GM18861 (cell line): ENCODE results near the gene SMAD7.

Experiments
- ATAC-seq: cut with Tn5 transposase; IDR thresholded peaks from one replicate; pipeline ENCODE4 v1.9.1; 2021; ENCODE audit not compliant: unreplicated experiment

The SMAD7 gene

DNA sequence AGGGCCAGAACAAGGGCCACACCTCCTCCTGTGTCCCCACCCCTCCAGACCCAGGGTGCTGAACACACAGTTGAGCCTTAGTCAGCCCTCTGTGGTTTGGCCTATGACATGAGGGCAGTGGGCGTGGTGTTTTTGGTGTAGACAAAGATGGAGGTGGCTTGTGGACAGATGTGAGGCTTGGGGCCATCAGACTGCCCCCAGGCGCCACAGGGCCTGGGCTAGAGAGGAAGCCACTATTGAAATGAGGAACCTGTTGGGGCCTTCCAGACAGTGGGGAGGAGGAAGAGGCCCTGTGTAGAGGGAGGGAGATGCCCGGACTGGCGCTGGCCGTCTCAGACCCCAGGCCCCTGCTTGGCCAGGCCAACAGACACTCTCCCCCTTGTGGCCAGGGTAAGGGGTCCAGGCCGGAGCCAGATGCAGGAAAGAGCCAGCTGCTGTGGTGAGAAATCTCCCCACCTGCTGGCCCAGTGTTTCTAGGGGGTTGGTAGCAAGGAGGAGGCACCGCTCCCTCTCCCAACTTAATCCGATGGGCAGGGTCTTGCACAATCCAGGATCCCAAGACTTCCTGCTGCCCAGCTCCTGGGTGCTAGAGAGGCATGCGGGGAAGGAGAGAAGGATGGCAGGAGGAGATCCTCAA is 53.8 kb downstream of the SMAD7 start:
- peak; percentile 40 for ATAC-seq

DNA sequence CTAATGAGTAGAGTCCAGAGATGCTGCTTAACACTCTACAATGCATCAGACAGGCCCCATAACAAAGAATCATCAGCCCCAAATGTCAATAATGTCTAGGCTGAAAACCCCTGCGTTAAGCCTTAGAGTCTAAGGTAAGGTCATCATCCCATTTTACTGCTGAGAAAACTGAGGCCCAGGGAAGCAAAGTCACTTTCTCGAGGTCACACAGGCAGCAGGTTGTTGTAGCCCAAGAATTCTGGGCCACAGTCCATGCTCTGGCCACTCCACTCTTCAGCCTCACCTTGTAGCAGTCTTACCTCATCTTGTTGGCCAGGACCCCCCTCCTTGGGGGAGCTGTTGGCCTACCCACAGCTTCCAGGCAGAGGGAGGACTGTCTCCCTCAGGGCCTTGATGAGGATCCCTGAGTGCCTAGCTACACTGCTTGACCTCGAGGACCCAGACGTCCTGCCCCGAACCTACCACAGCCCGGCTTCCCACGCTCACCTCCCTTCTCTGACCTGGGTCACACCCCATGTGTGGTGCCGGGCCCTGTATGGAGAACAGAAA is 54.4 kb downstream of the SMAD7 start:
- ATAC-seq, result no peak

DNA sequence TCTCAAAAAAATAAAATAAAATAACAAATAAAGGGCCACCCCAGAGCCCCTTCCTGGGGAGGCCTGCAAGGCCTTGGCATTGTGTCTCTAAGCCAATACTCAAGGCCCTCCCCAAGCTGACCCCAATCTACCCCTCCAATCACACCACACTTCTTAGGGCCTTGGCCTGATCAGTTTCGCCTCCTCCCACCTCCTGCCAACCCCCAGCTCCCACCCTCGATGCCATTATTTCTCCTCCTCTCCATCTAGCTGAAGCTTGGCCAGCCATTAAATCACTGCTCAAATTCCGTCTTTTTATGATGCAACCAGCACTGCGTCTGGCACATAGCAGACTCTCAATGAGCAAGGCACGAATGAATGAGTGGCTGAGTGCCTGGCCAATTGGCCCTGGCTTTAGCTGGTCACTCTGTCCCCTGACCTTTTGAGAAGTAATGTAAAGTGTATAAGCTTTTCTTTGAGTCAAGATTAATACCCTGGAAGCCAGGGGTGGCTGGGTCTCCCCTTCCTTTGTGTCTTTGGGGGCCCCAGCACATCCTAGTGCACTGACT is 55.9 kb downstream of the SMAD7 start:
- ATAC-seq, result no peak

DNA sequence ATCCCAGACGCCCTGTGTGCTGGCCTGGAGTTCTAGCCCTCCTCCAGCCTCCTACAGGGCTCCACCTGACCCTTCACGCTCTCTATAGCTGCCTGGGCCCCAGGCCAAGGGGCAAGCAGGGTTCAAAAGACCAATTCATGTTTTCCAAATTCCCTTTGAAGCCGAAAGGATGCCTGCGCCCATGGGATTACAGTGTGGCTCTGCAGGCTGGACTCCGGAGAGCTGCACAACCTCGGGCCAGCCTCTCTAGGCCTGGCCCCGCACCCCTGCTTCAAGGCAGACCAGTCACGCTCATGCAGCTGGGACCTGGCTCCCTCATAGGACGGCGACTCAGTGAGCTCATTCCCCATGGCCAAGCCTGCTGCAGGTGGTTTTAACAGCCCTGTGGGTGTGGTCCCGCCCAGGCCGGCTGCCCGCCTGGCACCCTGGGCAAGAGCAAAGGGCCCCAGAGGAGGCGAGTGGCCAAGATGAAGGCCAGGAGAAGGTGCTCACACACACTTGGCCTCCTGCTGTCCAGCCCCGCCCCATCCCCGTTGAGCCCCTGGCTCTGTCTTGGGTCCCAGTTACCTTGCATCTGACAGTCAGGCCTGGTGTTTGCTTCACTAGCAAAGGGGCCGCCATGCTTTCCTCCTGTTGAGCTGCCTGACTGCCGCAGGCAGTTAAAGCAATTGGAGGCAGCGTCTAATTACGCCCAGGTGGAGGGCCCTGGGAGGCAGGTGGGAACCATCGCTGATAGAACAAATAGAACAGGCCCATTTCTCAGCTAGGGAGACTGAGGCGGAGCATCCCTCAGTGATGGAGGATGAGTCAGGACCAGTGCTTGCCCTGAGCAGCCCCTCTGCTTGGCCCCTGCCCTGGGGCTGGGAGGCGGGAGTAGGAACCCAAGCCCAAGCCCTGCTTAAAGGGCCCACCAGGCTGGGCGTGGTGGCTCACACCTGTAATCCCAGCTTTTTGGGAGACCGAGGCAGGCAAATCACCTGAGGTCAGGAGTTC is 56.9 kb downstream of the SMAD7 start:
- no peak for ATAC-seq

DNA sequence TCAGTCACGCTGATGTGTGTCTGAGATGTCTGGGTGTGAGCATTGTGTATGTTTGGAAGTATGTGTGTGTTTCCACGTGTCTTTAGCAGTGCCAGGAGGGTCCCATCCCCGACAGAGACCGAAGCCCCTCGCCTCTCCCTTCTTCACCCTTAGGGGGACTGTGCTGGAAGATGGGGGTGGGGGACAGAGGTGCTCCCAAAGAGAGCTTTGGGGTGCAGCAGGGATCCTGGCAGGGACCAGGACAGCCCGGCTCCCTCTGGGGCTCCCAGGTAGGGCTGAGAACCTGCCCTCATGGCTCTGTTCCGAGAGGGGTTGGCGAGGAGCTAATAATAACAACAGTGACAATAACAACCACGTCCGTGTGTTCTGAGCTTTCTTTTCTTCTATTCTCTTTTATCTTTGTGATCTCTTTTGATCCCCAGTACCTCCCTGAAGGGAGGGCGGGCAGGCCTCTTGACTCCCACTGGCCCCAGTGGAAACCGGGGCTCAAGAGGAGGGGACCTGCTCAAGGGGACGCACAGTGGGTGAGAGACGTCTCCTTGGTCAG is 57.6 kb downstream of the SMAD7 start:
- ATAC-seq, result no peak

DNA sequence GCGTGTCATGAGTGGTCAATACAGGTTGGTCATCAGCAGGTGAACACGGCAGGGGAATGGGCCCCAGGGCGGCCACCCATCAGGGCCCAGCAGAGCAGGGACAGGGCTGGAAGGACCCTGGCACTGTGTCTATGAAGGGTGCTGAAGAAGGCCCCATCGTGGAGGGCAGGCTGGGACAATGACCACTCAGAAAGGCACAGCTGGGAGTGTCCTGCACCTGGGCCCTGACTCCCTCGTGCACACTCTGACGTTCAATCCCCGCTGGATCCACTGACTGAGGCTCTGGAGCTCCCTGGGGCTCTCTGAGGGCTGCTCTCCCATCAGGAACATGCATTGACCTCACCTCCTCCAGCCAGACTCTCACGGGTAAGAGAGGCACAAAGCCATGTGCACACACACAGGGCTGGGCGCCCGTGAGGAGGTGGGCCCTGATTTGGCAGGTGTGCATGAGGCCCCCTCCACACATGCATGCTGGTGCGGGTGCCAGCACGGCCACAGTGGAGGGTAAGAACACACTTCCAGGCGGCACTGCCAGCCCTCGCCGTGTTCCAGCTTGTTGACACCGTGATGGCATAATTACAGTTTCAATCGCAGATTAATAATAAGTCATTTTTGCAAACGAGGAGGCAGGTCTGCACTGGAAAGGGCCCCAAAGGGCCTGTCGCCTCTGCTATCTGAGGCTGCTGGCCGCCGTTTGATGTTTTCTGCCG is 58.5 kb downstream of the SMAD7 start:
- no peak for ATAC-seq

DNA sequence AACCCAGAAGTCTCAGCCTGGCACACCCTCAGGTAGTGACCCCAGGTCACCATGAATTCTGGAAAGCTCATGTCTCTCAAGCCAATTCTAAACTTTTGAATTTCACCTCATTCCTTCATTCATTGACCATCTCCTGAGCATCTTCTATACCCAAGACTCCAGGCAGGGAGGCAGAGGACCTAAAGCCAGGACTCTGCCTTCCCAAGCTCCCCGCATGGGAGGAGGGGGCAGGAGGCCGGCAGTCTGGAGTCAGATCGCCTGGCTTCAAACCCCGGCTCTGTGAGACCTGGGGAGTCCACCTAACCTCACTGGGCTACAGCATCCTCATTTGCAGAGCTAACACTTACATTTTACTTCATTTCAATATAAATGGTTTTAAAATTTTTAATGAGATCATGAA is 59.0 kb downstream of the SMAD7 start:
- ATAC-seq, result no peak

DNA sequence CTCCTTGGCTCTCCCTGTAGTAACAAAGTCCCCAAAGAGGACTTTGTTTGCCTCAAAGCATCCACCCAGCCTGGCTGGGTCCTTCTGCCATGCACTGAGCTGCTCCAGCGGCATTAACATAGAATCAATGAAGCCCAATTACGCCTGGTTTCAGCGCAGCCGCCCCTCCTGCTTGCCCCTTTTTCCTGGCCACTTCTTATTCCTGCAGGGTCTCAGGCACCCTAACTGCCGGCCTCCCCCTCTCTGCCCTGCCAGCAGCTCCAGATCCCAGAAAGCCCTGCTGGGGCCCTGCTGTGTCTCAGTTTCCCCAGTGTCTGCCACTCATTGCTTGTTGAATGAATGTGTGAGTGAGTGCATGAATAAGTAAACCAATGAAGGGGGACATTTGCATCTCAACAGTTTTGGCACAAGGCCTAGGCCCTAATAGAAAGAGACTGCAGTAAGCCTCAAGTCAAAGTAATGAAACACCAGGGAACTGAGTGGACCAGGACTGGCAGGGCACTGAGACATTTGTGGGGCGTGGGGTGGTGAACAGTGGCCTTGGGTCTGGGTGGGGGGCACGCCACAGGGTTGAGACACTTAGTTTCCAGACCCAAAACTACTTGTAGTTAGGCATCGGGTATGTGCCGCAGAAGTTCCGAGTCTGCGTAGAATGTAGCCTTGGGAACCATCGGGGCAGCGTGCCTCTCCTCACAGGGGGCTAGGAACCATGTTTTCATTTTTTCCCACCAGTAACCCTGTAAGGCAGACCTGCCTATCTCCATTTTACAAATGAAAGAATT is 60.6 kb downstream of the SMAD7 start:
- ATAC-seq, result no peak

DNA sequence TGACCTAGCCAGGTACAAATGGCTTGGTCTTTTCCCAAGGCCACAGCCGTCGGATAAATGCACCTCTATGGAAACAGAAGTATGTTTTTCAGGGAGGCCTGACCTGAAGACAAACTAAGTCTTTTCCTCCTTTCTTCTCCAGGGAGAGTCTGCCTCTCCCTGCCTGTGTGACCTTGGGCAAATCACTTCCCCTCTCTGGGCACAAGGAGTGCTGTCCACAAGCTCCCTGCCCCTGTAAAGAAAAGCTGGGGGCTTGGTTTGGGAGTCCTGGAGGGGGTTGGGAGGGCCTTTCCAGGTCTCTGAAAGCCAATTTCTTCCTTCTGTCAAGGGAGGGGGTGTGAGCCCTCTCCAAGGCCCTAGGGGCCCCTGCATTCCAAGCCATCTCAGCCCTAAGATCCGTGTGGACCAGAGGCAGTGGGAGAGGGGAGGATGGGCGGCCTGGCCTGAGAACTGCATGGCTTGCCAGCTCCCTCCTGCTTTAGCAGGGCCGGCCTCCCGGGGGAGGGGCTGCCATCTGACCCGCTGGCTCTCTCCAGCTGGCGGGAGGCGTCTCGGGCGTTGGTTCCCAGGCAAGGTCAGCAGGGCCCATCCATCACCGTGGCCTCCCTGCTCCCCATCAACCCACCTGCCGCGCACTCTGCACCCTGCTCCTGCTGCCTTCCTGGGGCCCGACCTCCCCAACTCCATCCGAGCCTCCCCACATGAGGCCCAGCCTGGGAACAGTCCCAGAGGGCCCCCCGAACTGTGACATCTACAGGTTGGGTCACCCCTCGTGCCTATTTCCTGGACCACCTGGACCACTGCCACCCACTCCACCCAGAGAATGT is 61.4 kb downstream of the SMAD7 start:
- ATAC-seq, result no peak

DNA sequence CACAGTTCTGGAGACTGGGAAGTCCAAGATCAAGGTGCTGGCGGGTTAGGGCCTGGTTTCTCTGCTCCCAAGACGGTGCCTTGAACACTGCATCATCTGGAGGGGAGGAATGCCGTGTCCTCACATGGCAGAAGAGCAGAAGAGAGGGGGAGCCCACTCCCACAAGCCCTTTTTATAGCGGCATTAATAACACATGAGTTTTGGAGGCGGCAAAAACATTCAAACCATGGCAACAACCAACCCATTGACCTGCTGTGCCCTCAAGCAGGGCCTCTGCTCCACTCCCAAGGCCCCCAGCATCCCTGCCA is 62.0 kb downstream of the SMAD7 start:
- no peak for ATAC-seq

DNA sequence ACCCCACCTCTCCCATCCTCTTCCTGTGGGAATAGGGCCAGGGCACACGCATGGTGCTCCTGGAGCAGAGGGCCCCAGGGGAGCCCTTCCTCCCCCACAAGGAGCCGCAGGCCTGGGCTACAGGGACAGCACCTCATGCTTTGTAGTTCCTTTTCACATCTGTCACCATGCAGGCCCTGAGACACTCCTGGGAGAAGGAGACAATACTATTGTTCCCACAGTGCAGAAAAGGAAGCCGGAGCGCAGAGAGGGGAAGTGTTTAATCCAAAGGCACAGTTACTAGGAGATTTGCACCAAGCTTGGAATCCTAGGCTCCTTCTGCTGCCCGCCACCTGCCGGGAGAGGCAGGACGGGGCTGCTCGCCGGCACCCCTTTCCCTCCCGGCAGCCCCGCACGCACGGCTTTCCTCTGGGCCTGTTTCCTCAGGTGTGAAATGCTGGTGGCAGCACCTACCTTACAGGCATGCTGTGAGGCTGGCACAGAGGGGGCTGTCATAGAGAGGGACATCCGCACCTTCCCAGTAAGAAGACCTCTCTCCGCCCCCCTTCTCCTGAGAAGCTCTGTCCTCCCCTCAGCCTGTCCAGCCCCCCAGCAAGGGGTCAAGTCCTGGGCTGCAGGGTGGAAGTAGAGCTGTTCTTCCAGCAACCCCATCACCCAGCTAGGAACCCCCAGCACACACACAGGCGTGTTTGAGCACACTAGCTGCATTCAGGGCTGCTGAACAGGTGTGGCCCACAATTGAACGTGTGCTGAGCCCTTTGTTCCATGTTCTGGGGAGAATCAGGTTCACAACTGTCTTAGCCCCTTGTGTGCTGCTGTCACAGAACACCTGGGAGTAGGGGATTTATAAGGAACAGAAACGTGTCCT is 62.6 kb downstream of the SMAD7 start:
- ATAC-seq, result no peak

DNA sequence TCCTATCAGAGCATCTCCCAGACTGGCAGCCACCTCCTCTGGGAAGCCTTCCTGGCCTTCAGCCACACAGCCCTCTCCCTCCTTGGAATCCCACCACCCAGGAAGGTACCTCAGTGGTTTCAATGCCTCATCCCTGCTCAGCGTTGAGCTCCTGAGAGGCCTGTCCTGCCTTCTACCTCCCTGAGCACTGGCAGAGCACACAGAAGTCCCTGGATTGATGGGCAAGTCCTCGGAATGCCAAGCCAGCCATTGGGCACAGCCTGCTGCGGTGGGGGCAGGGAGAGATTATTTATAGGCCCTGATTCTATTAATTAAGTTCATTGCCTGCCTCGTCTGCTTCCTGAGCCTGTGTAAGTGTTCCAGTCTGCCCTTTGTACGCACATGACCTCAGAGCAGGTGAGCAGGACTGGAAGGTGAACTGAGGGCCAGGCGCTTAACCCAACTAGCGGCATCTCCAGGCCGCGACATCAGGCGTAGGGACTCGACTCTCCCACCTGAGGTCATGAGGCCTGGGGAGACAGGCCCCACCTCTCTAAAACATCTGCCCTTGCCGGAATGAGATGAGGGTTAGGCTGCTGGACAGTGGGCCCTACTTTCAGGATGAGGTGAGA is 63.4 kb downstream of the SMAD7 start:
- no peak for ATAC-seq

DNA sequence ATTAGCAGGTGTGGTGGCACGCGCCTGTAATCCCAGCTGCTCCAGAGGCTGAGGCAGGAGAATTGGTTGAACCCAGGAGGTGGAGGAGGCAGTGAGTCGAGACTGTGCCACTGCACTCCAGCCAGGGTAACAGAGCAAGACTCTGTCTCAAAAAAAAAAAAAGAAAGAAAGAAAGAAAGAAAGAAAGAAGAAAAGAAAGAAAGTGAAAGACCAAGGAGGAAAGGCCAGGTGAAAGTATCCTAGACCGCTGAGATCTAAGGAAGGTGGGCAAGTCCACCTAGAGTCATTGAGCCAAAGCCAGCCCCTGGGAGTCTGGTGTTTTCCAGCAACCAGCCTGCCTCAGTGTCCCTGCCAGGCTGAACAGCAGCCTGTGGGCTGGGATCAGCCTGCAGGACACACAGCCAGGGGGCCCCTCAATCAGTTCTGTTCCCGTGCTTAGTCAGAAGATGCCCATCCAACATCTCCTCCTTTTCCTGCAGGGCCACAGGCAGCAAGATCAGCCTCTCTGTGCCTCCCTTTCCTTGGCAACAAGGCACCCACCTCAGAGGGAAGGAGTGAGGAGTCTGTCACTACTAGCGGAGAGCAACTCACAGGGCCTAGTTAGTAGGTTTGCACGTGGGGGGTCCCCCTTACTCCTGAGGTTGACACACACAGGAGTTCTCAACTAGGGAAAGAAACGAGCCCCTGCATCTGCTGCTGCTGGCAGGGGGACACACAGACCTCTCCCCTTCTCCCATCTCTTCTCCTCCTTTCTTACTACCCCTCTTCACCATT is 64.1 kb downstream of the SMAD7 start:
- no peak for ATAC-seq

DNA sequence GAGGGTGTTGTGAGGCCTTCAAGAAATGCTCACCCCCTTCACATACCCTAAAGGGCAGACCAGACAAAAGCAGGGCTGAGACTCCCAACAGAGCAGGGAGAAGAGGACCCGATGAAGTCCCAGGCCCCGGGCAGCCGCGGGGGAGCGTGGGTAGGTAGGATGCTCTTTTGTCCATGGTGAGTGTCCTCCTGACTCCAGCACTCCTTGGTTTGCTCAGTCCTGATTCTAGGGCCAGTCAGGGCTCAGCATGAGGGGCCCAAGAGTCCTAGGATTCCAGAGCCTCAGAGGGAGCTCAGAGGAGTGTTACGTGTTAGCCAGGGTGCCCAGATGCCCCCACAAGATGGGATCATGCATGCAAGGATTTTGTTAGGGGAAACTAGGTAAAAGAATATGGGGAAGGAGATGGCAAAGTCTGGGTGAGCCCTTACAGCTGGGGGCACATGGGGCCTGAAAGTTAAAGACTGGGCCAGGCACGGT is 64.8 kb downstream of the SMAD7 start:
- ATAC-seq, result no peak

DNA sequence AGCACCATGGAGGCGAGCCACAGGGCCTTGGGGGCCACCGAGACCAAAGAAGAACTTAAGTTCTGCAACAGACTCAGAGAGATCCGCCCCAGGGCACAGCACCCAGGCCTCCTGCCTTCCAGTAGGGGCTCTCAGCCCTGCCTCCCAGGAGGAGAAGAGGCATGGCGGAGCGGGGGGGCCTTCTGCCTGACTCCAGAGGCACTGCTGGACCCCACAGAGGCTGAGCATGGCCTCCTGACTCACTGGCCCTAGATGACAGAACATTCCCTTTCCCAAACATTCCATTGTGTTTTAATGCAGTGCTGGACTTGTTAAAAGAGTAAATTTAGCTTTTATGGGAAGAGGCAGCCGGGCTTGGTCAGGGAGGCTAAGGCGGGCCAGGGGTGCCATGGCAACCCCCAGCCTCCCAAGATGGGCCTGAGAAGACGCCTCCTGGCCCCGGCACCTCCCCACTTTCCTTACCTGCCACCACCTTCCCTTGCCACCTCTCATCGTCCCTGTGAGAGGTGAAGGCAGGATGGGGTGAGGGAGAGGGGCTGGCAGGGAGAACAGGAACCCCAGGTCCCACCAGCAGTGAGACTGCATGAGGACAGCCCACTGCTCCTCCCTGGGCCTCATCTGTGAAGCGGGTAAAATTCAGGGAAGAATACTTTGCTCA is 65.4 kb downstream of the SMAD7 start:
- ATAC-seq, result no peak

DNA sequence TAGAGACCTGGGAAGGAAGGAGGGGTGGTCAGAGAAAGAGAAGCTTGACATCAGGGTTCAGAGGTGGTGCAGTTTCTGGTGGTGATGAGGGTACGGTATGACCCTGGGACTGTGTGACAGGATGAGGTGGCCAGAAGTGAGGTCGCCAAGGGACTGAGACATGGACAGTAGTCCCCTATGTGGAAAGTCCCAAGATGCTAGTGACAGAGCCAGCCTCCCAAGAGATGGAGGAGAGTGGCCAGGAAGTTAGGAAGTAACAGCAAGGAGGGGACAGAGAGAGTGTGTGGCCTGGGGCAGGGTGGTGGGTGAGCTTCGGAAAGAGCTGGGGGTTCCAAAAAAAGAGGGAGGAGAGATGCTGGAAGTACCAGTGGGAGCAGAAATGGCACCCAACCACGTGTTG is 66.0 kb downstream of the SMAD7 start:
- ATAC-seq, result no peak

DNA sequence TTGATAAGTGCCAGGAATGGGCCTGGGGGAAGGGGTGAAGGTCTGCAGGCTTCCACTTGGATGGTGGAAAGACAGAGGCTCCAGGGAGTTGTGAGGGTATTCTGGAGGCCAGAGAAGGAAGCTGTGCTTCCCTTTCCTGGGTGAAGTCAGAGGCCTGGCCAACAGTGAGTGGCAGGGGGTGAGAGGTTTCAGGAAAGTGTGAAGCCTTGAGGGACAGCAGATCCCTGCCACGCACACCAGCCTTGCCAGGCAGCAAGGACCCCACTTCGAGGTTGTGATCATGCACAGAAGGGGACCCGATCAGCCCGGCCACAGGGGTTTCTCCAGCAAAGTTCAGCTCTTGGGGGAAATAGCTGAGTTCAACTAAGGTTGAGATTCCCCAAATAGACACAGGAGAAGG is 66.5 kb downstream of the SMAD7 start:
- ATAC-seq, result no peak
